ENCODE results near the gene KDF1.

DNA sequence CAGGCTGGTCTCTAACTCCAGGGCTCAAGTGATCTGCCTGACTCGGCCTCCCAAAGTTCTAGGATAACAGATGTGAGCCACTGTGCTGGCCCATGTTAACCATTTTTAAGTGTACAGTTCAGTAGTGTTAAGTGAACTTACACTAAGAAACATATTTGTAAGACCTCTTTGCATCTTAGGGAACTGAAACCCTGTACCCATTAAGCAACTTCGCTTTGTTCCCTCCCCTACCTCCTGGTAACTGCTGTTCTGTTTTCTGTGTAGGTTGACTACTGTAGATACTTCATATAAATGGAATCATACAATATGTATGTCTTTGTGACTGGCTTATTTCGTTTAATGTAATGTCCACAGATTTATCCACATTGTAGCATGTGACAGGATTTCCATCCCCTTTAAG is 27.7 kb downstream of the KDF1 start:
- TF ChIP-seq, protein P1, sequence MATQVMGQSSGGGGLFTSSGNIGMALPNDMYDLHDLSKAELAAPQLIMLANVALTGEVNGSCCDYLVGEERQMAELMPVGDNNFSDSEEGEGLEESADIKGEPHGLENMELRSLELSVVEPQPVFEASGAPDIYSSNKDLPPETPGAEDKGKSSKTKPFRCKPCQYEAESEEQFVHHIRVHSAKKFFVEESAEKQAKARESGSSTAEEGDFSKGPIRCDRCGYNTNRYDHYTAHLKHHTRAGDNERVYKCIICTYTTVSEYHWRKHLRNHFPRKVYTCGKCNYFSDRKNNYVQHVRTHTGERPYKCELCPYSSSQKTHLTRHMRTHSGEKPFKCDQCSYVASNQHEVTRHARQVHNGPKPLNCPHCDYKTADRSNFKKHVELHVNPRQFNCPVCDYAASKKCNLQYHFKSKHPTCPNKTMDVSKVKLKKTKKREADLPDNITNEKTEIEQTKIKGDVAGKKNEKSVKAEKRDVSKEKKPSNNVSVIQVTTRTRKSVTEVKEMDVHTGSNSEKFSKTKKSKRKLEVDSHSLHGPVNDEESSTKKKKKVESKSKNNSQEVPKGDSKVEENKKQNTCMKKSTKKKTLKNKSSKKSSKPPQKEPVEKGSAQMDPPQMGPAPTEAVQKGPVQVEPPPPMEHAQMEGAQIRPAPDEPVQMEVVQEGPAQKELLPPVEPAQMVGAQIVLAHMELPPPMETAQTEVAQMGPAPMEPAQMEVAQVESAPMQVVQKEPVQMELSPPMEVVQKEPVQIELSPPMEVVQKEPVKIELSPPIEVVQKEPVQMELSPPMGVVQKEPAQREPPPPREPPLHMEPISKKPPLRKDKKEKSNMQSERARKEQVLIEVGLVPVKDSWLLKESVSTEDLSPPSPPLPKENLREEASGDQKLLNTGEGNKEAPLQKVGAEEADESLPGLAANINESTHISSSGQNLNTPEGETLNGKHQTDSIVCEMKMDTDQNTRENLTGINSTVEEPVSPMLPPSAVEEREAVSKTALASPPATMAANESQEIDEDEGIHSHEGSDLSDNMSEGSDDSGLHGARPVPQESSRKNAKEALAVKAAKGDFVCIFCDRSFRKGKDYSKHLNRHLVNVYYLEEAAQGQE (IDR thresholded peaks at IDR 0.05; ENCODE audit: low read depth, low read length), result no peak
- TF ChIP-seq, protein P2, sequence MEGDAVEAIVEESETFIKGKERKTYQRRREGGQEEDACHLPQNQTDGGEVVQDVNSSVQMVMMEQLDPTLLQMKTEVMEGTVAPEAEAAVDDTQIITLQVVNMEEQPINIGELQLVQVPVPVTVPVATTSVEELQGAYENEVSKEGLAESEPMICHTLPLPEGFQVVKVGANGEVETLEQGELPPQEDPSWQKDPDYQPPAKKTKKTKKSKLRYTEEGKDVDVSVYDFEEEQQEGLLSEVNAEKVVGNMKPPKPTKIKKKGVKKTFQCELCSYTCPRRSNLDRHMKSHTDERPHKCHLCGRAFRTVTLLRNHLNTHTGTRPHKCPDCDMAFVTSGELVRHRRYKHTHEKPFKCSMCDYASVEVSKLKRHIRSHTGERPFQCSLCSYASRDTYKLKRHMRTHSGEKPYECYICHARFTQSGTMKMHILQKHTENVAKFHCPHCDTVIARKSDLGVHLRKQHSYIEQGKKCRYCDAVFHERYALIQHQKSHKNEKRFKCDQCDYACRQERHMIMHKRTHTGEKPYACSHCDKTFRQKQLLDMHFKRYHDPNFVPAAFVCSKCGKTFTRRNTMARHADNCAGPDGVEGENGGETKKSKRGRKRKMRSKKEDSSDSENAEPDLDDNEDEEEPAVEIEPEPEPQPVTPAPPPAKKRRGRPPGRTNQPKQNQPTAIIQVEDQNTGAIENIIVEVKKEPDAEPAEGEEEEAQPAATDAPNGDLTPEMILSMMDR (IDR thresholded peaks at IDR 0.05), result no peak
- TF ChIP-seq TAF1 (IDR thresholded peaks at IDR 0.05; ENCODE audit: borderline replicate concordance, low read depth, low read length) (no peak), YY1 (IDR thresholded peaks at IDR 0.05; ENCODE audit: low read depth) (no peak), RCOR1 (IDR thresholded peaks at IDR 0.05; ENCODE audit: low read length) (no peak), EZH2phosphoT487 (IDR thresholded peaks at IDR 0.05; ENCODE audit: borderline replicate concordance, low read depth) (no peak), SIN3A (IDR thresholded peaks at IDR 0.05; ENCODE audit: borderline replicate concordance, low read depth, low read length) (no peak)
- TF ChIP-seq, protein P3, sequence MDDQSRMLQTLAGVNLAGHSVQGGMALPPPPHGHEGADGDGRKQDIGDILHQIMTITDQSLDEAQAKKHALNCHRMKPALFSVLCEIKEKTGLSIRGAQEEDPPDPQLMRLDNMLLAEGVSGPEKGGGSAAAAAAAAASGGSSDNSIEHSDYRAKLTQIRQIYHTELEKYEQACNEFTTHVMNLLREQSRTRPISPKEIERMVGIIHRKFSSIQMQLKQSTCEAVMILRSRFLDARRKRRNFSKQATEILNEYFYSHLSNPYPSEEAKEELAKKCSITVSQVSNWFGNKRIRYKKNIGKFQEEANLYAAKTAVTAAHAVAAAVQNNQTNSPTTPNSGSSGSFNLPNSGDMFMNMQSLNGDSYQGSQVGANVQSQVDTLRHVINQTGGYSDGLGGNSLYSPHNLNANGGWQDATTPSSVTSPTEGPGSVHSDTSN (IDR thresholded peaks at IDR 0.05), result no peak
